ENCODE measurements around the gene NHLRC1.

The NHLRC1 gene

GRCh38 chr6:18101873-18102272, 20.6 kb downstream of the NHLRC1 start:
- no peak for DNase-seq (ENCODE audit: insufficient read length, low spot score)
- TF ChIP-seq CTCF (IDR thresholded peaks at IDR 0.05; ENCODE audit: insufficient read depth, missing control alignments) = no peak
- FAIRE-seq = no peak

- TF ChIP-seq CTCF (IDR thresholded peaks at IDR 0.05; ENCODE audit: insufficient read depth, missing control alignments) = no peak
- FAIRE-seq (no peak), DNase-seq (ENCODE audit: insufficient read length, low spot score) (no peak)
These were observed 21.2 kb downstream of the NHLRC1 start for GRCh38 chr6:18101271-18101670.

GRCh38 chr6:18100296-18100695, 22.2 kb downstream of the NHLRC1 start:
- FAIRE-seq = no peak
- no peak for DNase-seq (ENCODE audit: insufficient read length, low spot score)
- no peak for TF ChIP-seq CTCF (IDR thresholded peaks at IDR 0.05; ENCODE audit: insufficient read depth, missing control alignments)

- FAIRE-seq (no peak), DNase-seq (ENCODE audit: insufficient read length, low spot score) (no peak)
These were observed 23.0 kb downstream of the NHLRC1 start for GRCh38 chr6:18099511-18099910.

GRCh38 chr6:18096423-18096822, 26.1 kb downstream of the NHLRC1 start:
- no peak for DNase-seq (ENCODE audit: insufficient read length, low spot score)
- no peak for FAIRE-seq
- TF ChIP-seq CTCF (IDR thresholded peaks at IDR 0.05; ENCODE audit: insufficient read depth, missing control alignments) = no peak

More at GRCh38 chr6:18099511-18099910, 23.0 kb downstream of the NHLRC1 start:
- no peak for TF ChIP-seq CTCF (IDR thresholded peaks at IDR 0.05; ENCODE audit: insufficient read depth, missing control alignments)

GRCh38 chr6:18091382-18091781, 31.1 kb downstream of the NHLRC1 start:
- DNase-seq (ENCODE audit: insufficient read length, low spot score) = no peak
- TF ChIP-seq CTCF (IDR thresholded peaks at IDR 0.05; ENCODE audit: insufficient read depth, missing control alignments) = no peak
- no peak for FAIRE-seq

GRCh38 chr6:18090349-18090786, 32.1 kb downstream of the NHLRC1 start:
- DNase-seq (ENCODE audit: insufficient read length, low spot score) (no peak), FAIRE-seq (no peak)
- no peak for TF ChIP-seq CTCF (IDR thresholded peaks at IDR 0.05; ENCODE audit: insufficient read depth, missing control alignments)

Measured in D721Med (cell line).